HG02943 (cell line): ENCODE measurements around the gene ASXL2.

Source experiments
- ATAC-seq: cut with Tn5 transposase; IDR thresholded peaks from one replicate; pipeline ENCODE4 v1.9.1; 2021; ENCODE audit warnings: mild to moderate bottlenecking, low read depth, moderate library complexity; ENCODE audit not compliant: unreplicated experiment

The ASXL2 gene

GRCh38 chr2:25699216-25699615 lies 179.1 kb downstream of the ASXL2 start:
- no peak for ATAC-seq

- ATAC-seq, result no peak
Observed at GRCh38 chr2:25698752-25699151, 179.5 kb downstream of the ASXL2 start.

- ATAC-seq, result no peak
Observed at GRCh38 chr2:25697559-25698341, 180.5 kb downstream of the ASXL2 start.

GRCh38 chr2:25692737-25693445 lies 185.4 kb downstream of the ASXL2 start:
- no peak for ATAC-seq

- no peak for ATAC-seq
Observed at GRCh38 chr2:25692143-25692542, 186.1 kb downstream of the ASXL2 start.

GRCh38 chr2:25690058-25690457 lies 188.2 kb downstream of the ASXL2 start:
- no peak for ATAC-seq

GRCh38 chr2:25688236-25688635 lies 190.1 kb downstream of the ASXL2 start:
- no peak for ATAC-seq

GRCh38 chr2:25685741-25686140 lies 192.5 kb downstream of the ASXL2 start:
- ATAC-seq, result no peak

- no peak for ATAC-seq
Observed at GRCh38 chr2:25684577-25685473, 193.5 kb downstream of the ASXL2 start.
